Lung (tissue), 12 donors: ENCODE results near the gene POU5F1. TPM values are rescaled to one million over a fixed set of nuclear protein-coding genes. Genes with fewer than 3 reads are reported as not detected.
A peak's percentile ranks its signal among the peaks of the same experiment; 100 is the strongest.
"Not testable (repeated sequence)": the region's sequence is repeated elsewhere in the genome, so short reads cannot be mapped to it uniquely, and the experiment has no call there.

Source experiments
- ATAC-seq: fragments of 200-7000 bp; cut with Tn5 transposase; one replicate; pipeline ENCODE4 v1.9.1; 2020; ENCODE audit warnings: moderate number of reproducible peaks; ENCODE audit not compliant: insufficient read depth, low FRiP score
- DNase-seq, 3 donors: peaks; one replicate each; pipeline ENCODE4 v3.0.0-alpha.2; 2013 to 2017
- H3K27ac ChIP-seq, 2 donors: one replicate each; pipeline ENCODE4 v1.5.1; 2013; ENCODE audit warnings: mild to moderate bottlenecking in 2 of 2, moderate library complexity in 2 of 2, control low read depth in 1 of 2, inconsistent platforms in 1 of 2, low read depth in 1 of 2, low read length in 1 of 2
- H3K27me3 ChIP-seq, 3 donors: one replicate each; pipeline ENCODE4 v1.5.1; 2013; ENCODE audit warnings: low read length in 2 of 3; ENCODE audit not compliant: control insufficient read depth in 3 of 3, insufficient read depth in 3 of 3
- H3K36me3 ChIP-seq, 4 donors: one replicate each; pipeline ENCODE4 v1.5.1; 2013; ENCODE audit warnings: low read length in 4 of 4, mild to moderate bottlenecking in 1 of 4, moderate library complexity in 1 of 4; ENCODE audit not compliant: control insufficient read depth in 4 of 4, insufficient read depth in 4 of 4
- H3K4me1 ChIP-seq, 5 donors: one replicate each; pipeline ENCODE4 v1.5.1; 2013; ENCODE audit warnings: low read length in 5 of 5, mild to moderate bottlenecking in 2 of 5, moderate library complexity in 1 of 5; ENCODE audit not compliant: control insufficient read depth in 5 of 5, insufficient read depth in 5 of 5
- H3K4me3 ChIP-seq: one replicate; pipeline ENCODE4 v1.5.1; 2013; ENCODE audit warnings: mild to moderate bottlenecking, control low read depth, moderate library complexity
- H3K9ac ChIP-seq, 2 donors: one replicate each; pipeline ENCODE4 v1.5.1; 2013; ENCODE audit warnings: low read length in 2 of 2, control low read depth in 1 of 2; ENCODE audit not compliant: insufficient read depth in 1 of 2
- H3K9me3 ChIP-seq, 4 donors: one replicate each; pipeline ENCODE4 v1.5.1; 2013; ENCODE audit warnings: low read length in 3 of 4, mild to moderate bottlenecking in 1 of 4, moderate library complexity in 1 of 4; ENCODE audit not compliant: control insufficient read depth in 4 of 4, insufficient read depth in 3 of 4
- WGBS, 2 donors: extraction: QIAGEN DNeasy Blood & Tissue Kit; methylation state at CpG; one replicate each; pipeline ENCODE4 v1.1.7; 2013; 5-methylcytosine and 5-hydroxymethylcytosine counted together
- polyA plus RNA-seq, 2 donors: library from polyadenylated mRNA; stranded (reverse); fragments of 200-250 nt; gene quantifications; one replicate each; pipeline ENCODE4 v1.2.1, GENCODE V29; 2013
- total RNA-seq, 2 donors: library from RNA; depleted of rRNA in 1 of 2; stranded (reverse); fragments of >200 nt in 1 of 2; gene quantifications; one replicate each; pipeline ENCODE4 v1.2.1, GENCODE V29; 2014 to 2021
- TF ChIP-seq, protein P1 (sequence below): IDR thresholded peaks from 2 replicates; pipeline ENCODE4 v1.5.1; 2012; ENCODE audit warnings: mild to moderate bottlenecking; ENCODE audit errors: control extremely low read depth, extremely low read depth
- donor health status: control.
- donor health status: control.
- donor health status: Bipolar disorder and iron deficiency.
- donor health status: healthy.
- donor health status: DM: yes; HTN: yes; CAD: no.

POU5F1 gene
- total and polyA plus RNA-seq, 4 donors, result 1.5 to 19.5 (median 2.4) TPM

DNA sequence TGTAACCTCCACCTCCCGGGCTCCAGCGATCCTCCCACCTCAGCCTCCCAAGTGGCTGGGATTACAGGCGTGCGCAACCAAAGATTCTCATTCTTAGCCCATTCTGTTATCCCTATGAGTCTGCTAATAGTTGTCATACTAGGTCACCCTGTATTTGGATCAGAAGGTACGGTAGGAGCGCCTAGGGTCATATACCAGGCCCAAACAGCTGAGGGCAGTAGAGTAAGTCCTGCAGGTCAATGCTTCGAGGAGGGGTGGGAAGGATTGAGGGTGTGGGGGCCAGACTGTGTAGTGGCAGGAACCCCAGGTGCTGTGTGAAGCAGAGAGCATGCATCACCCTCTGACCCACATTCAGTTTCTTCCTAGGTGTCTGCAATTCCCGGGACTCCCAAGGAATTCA lies 22.7 kb upstream of the POU5F1 start:
- Histone ChIP-seq H3K9ac (no peak overlapping the region), H3K9me3 (no peaks in the 10 kb centered on the region), H3K4me1 (peaks cover 0 to 5% (median 0%) of the 10 kb centered on the region in 5 donors), H3K4me3 (no peak overlapping the region), H3K36me3 (no peaks in the 10 kb centered on the region), H3K27ac (no peak overlapping the region), H3K27me3 (no peaks in the 10 kb centered on the region)
- WGBS, 2 donors, result 75 to 89% methylated on average over 8 of the region's 8 CpGs
- ATAC-seq (no peak), DNase-seq (no peak)
- TF ChIP-seq, protein P1, sequence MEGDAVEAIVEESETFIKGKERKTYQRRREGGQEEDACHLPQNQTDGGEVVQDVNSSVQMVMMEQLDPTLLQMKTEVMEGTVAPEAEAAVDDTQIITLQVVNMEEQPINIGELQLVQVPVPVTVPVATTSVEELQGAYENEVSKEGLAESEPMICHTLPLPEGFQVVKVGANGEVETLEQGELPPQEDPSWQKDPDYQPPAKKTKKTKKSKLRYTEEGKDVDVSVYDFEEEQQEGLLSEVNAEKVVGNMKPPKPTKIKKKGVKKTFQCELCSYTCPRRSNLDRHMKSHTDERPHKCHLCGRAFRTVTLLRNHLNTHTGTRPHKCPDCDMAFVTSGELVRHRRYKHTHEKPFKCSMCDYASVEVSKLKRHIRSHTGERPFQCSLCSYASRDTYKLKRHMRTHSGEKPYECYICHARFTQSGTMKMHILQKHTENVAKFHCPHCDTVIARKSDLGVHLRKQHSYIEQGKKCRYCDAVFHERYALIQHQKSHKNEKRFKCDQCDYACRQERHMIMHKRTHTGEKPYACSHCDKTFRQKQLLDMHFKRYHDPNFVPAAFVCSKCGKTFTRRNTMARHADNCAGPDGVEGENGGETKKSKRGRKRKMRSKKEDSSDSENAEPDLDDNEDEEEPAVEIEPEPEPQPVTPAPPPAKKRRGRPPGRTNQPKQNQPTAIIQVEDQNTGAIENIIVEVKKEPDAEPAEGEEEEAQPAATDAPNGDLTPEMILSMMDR, result no peak

DNA sequence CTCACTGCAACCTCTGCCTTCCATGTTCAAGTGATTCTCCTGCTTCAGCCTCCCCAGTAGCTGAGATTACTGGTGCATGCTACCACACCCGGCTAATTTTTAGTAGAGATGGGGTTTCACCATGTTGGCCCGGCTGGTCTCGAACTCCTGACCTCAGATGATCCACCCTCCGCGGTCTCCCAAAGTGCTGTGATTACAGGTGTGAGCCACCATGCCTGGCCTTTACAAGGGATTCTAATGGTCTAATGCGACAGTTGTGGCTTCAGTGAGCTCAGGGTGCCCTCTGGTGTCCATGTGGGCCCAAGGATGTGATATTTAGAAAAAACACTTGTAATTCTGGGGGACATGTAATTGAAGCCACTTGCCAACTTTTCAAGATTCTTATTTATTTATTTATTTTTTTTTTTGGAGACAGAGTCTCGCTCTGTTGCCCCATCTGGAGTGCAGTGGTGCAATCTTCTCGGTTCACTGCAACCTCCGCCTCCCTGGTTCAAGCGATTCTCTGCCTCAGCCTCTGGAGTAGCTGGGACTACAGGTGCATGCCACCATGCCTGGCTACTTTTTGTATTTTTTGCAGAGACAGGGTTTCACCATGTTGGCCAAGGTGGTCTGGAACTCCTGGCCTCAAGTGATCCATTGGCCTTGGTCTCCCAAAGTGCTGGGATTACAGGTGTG lies 22.1 kb upstream of the POU5F1 start:
- not testable (repeated sequence) for H3K9me3 ChIP-seq, ATAC-seq, H3K36me3 ChIP-seq, H3K27me3 ChIP-seq, H3K4me1 ChIP-seq, H3K9ac ChIP-seq, H3K27ac ChIP-seq, H3K4me3 ChIP-seq
- WGBS, 2 donors, result 52 to 57% methylated on average over 10 of the region's 10 CpGs
- DNase-seq, result peak; percentile 75 to 80 (median 79)
- TF ChIP-seq, protein P1, result peak; percentile 68

DNA sequence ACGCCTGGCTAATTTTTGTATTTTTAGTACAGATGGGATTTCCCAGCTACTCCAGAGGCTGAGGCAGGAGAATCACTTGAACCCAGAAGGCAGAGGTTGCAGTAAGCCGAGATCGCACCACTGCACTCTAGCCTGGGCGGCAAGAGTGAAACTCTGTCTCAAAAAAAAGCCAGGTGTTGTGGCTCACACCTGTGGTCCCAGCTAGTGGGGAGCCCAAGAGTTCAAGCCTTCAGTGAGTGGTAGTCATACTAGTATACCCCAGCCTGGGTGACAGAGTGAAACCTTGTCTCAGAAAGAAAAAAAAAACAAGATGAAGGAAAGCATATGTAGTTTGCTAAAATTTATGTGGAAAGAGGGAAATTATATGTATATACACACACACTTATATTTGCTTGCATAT lies 20.0 kb upstream of the POU5F1 start:
- Histone ChIP-seq H3K36me3 (no peaks in the 10 kb centered on the region), H3K4me3 (no peak overlapping the region), H3K9ac (no peak overlapping the region), H3K9me3 (no peaks in the 10 kb centered on the region), H3K27ac (no peak overlapping the region), H3K27me3 (no peaks in the 10 kb centered on the region), H3K4me1 (peaks cover 0 to 2% (median 0%) of the 10 kb centered on the region in 5 donors)
- DNase-seq (no peak), ATAC-seq (no peak)
- TF ChIP-seq, protein P1, result no peak
- WGBS, 2 donors, result 91 to 93% methylated on average over 4 of the region's 4 CpGs

DNA sequence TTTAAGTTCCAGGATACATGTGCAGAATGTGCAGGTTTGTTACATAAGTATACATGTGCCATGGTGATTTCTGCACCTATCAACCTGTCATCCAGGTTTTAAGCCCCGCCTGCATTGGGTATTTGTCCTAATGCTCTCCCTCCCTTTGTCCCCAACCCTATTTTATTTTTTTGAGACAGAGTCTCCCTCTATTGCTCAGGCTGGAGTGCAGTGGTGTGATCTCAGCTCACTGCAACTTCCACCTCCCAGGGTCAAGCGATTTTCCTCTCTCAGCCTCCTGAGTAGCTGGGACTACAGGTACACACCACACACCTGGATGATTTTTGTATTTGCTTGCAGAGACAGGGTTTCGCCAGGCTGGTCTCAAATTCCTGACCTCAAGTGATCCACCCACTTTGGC lies 18.7 kb upstream of the POU5F1 start:
- WGBS, 2 donors, result 91 to 93% methylated on average over 3 of the region's 3 CpGs
- DNase-seq, H3K9me3 ChIP-seq, H3K27me3 ChIP-seq, H3K4me3 ChIP-seq, H3K9ac ChIP-seq, H3K36me3 ChIP-seq, H3K4me1 ChIP-seq, ATAC-seq, H3K27ac ChIP-seq: not testable (repeated sequence)
